Dendritic cell treated with granulocyte-macrophage colony-stimulating factor and Interleukin-4, amounts not matched to agents 40 ng/mL and 50 ng/mL, for 4 days (primary cell): ENCODE data around the gene DPP6.

Experiments used
- H3K27ac Mint-ChIP-seq: one replicate; pipeline ENCODE4 v1.8.0; 2022; ENCODE audit warnings: mild to moderate bottlenecking, mixed read lengths
- H3K27me3 Mint-ChIP-seq: one replicate; pipeline ENCODE4 v1.8.0; 2022; ENCODE audit warnings: mild to moderate bottlenecking, mixed read lengths
- H3K36me3 Mint-ChIP-seq: one replicate; pipeline ENCODE4 v1.8.0; 2022; ENCODE audit warnings: low read depth, mixed read lengths
- H3K4me1 Mint-ChIP-seq: one replicate; pipeline ENCODE4 v1.8.0; 2022; ENCODE audit warnings: low read depth, mixed read lengths
- H3K4me3 Mint-ChIP-seq: one replicate; pipeline ENCODE4 v1.8.0; 2022; ENCODE audit warnings: mild to moderate bottlenecking, moderate library complexity, mixed read lengths
- H3K9me3 Mint-ChIP-seq: one replicate; pipeline ENCODE4 v1.8.0; 2022; ENCODE audit warnings: mixed read lengths
- intact Hi-C: fragments of 100-400 bp; cut with micrococcal nuclease; formaldehyde crosslinking; loops from one replicate; pipeline ENCODE4 v1.15.0; 2022

Gene DPP6

GRCh38 chr7:154843670-154844237, 791.6 kb downstream of the DPP6 start:
- Mint-ChIP-seq H3K4me3 (no peak overlapping the region), H3K9me3 (no peaks in the 10 kb centered on the region), H3K27me3 (peaks cover 9% of the 10 kb centered on the region), H3K4me1 (no peaks in the 10 kb centered on the region), H3K27ac (no peak overlapping the region), H3K36me3 (no peaks in the 10 kb centered on the region)
- intact Hi-C loops: no loop called here

GRCh38 chr7:154844499-154844898, 792.3 kb downstream of the DPP6 start:
- Mint-ChIP-seq H3K4me1 (no peaks in the 10 kb centered on the region), H3K27me3 (peaks cover 9% of the 10 kb centered on the region), H3K36me3 (no peaks in the 10 kb centered on the region), H3K9me3 (no peaks in the 10 kb centered on the region), H3K27ac (no peak overlapping the region), H3K4me3 (no peak overlapping the region)
- intact Hi-C loops: no loop called here

- Mint-ChIP-seq H3K9me3 (no peaks in the 10 kb centered on the region), H3K27ac (no peak overlapping the region), H3K4me3 (no peak overlapping the region), H3K36me3 (no peaks in the 10 kb centered on the region), H3K27me3 (peaks cover 9% of the 10 kb centered on the region), H3K4me1 (no peaks in the 10 kb centered on the region)
- intact Hi-C loops: no loop called here
These were observed 792.8 kb downstream of the DPP6 start for GRCh38 chr7:154844955-154845354.

GRCh38 chr7:154848464-154848863, 796.3 kb downstream of the DPP6 start:
- Mint-ChIP-seq H3K27me3 (peaks cover 8% of the 10 kb centered on the region), H3K4me1 (no peaks in the 10 kb centered on the region), H3K4me3 (no peak overlapping the region), H3K36me3 (no peaks in the 10 kb centered on the region), H3K27ac (no peak overlapping the region), H3K9me3 (peaks cover 15% of the 10 kb centered on the region)
- intact Hi-C loops: no loop called here

- H3K4me3 Mint-ChIP-seq: no peak overlapping the region
- intact Hi-C loops: no loop called here
- H3K27ac Mint-ChIP-seq: no peak overlapping the region
- no peaks in the 10 kb centered on the region for H3K36me3 Mint-ChIP-seq
- H3K27me3 Mint-ChIP-seq: peaks cover 2% of the 10 kb centered on the region
- H3K4me1 Mint-ChIP-seq: no peaks in the 10 kb centered on the region
- H3K9me3 Mint-ChIP-seq: peaks cover 27% of the 10 kb centered on the region
These were observed 800.0 kb downstream of the DPP6 start for GRCh38 chr7:154852205-154852604.

- Mint-ChIP-seq H3K4me3 (no peak overlapping the region), H3K36me3 (no peaks in the 10 kb centered on the region), H3K4me1 (no peaks in the 10 kb centered on the region), H3K9me3 (peaks cover 27% of the 10 kb centered on the region), H3K27me3 (no peaks in the 10 kb centered on the region), H3K27ac (no peak overlapping the region)
- intact Hi-C loops: no loop called here
These were observed 801.0 kb downstream of the DPP6 start for GRCh38 chr7:154853063-154853726.

- Mint-ChIP-seq H3K4me3 (no peak overlapping the region), H3K9me3 (peaks cover 27% of the 10 kb centered on the region), H3K27ac (no peak overlapping the region), H3K36me3 (no peaks in the 10 kb centered on the region), H3K4me1 (no peaks in the 10 kb centered on the region), H3K27me3 (no peaks in the 10 kb centered on the region)
- intact Hi-C loops: no loop called here
These were observed 801.5 kb downstream of the DPP6 start for GRCh38 chr7:154853727-154854095.

- no peak overlapping the region for H3K27ac Mint-ChIP-seq
- H3K4me1 Mint-ChIP-seq: no peaks in the 10 kb centered on the region
- intact Hi-C loops: no loop called here
- no peaks in the 10 kb centered on the region for H3K36me3 Mint-ChIP-seq
- peaks cover 27% of the 10 kb centered on the region for H3K9me3 Mint-ChIP-seq
- H3K27me3 Mint-ChIP-seq: no peaks in the 10 kb centered on the region
- no peak overlapping the region for H3K4me3 Mint-ChIP-seq
These were observed 802.6 kb downstream of the DPP6 start for GRCh38 chr7:154854836-154855235.

GRCh38 chr7:154855366-154855765, 803.2 kb downstream of the DPP6 start:
- intact Hi-C loops: no loop called here
- Mint-ChIP-seq H3K27ac (no peak overlapping the region), H3K36me3 (no peaks in the 10 kb centered on the region), H3K4me3 (no peak overlapping the region), H3K4me1 (no peaks in the 10 kb centered on the region), H3K9me3 (peaks cover 27% of the 10 kb centered on the region), H3K27me3 (no peaks in the 10 kb centered on the region)

GRCh38 chr7:154856733-154857132, 804.5 kb downstream of the DPP6 start:
- Mint-ChIP-seq H3K4me3 (no peak overlapping the region), H3K36me3 (no peaks in the 10 kb centered on the region), H3K27ac (no peak overlapping the region), H3K4me1 (no peaks in the 10 kb centered on the region), H3K27me3 (no peaks in the 10 kb centered on the region), H3K9me3 (peaks cover 26% of the 10 kb centered on the region)
- intact Hi-C loops: no loop called here

GRCh38 chr7:154857240-154857639, 805.0 kb downstream of the DPP6 start:
- peaks cover 21% of the 10 kb centered on the region for H3K9me3 Mint-ChIP-seq

GRCh38 chr7:154857728-154858681, 805.8 kb downstream of the DPP6 start:
- Mint-ChIP-seq H3K27me3 (no peaks in the 10 kb centered on the region), H3K36me3 (no peaks in the 10 kb centered on the region)
- intact Hi-C loops: no loop called here

More at GRCh38 chr7:154857240-154857639, 805.0 kb downstream of the DPP6 start:
- no peaks in the 10 kb centered on the region for H3K36me3 Mint-ChIP-seq
- H3K27ac Mint-ChIP-seq: no peak overlapping the region
- H3K27me3 Mint-ChIP-seq: no peaks in the 10 kb centered on the region
- intact Hi-C loops: no loop called here
- H3K4me1 Mint-ChIP-seq: no peaks in the 10 kb centered on the region
- no peak overlapping the region for H3K4me3 Mint-ChIP-seq

GRCh38 chr7:154858836-154859537, 806.8 kb downstream of the DPP6 start:
- Mint-ChIP-seq H3K4me3 (no peak overlapping the region), H3K4me1 (no peaks in the 10 kb centered on the region), H3K27ac (no peak overlapping the region), H3K9me3 (peaks cover 9% of the 10 kb centered on the region), H3K27me3 (no peaks in the 10 kb centered on the region), H3K36me3 (no peaks in the 10 kb centered on the region)
- intact Hi-C loops: no loop called here

More at GRCh38 chr7:154857728-154858681, 805.8 kb downstream of the DPP6 start:
- Mint-ChIP-seq H3K27ac (no peak overlapping the region), H3K9me3 (peaks cover 14% of the 10 kb centered on the region), H3K4me1 (no peaks in the 10 kb centered on the region), H3K4me3 (no peak overlapping the region)
